Measurements from ENCODE around the gene RNF17.

RNF17 gene

GRCh38 chr13:24894277-24894971 lies 130.5 kb downstream of the RNF17 start:
- Histone ChIP-seq H3K27ac (no peak overlapping the region), H3K4me3 (no peak overlapping the region)
- DNase-seq (ENCODE audit: low spot score), result no peak
- TF ChIP-seq CTCF (IDR thresholded peaks at IDR 0.05), result no peak

GRCh38 chr13:24894972-24895300 lies 131.0 kb downstream of the RNF17 start:
- Histone ChIP-seq H3K4me3 (no peak overlapping the region), H3K27ac (no peak overlapping the region)
- no peak for DNase-seq (ENCODE audit: low spot score)
- no peak for TF ChIP-seq CTCF (IDR thresholded peaks at IDR 0.05)

- H3K4me3 ChIP-seq, result no peak overlapping the region
- DNase-seq (ENCODE audit: low spot score), result no peak
- no peak overlapping the region for H3K27ac ChIP-seq
- TF ChIP-seq CTCF (IDR thresholded peaks at IDR 0.05), result no peak
Observed at GRCh38 chr13:24896061-24896460, 132.1 kb downstream of the RNF17 start.

GRCh38 chr13:24897293-24897692 lies 133.3 kb downstream of the RNF17 start:
- Histone ChIP-seq H3K27ac (no peak overlapping the region), H3K4me3 (no peak overlapping the region)
- TF ChIP-seq CTCF (IDR thresholded peaks at IDR 0.05), result no peak
- no peak for DNase-seq (ENCODE audit: low spot score)

- DNase-seq (ENCODE audit: low spot score), result no peak
- TF ChIP-seq CTCF (IDR thresholded peaks at IDR 0.05), result no peak
- H3K4me3 ChIP-seq, result no peak overlapping the region
- no peak overlapping the region for H3K27ac ChIP-seq
Observed at GRCh38 chr13:24899601-24900000, 135.6 kb downstream of the RNF17 start.

- H3K4me3 ChIP-seq, result no peak overlapping the region
- no peak overlapping the region for H3K27ac ChIP-seq
- no peak for TF ChIP-seq CTCF (IDR thresholded peaks at IDR 0.05)
- no peak for DNase-seq (ENCODE audit: low spot score)
Observed at GRCh38 chr13:24900507-24900906, 136.5 kb downstream of the RNF17 start.

GRCh38 chr13:24905242-24905641 lies 141.3 kb downstream of the RNF17 start:
- no peak for TF ChIP-seq CTCF (IDR thresholded peaks at IDR 0.05)
- Histone ChIP-seq H3K4me3 (no peak overlapping the region), H3K27ac (no peak overlapping the region)
- no peak for DNase-seq (ENCODE audit: low spot score)

Data from coronary artery (tissue), 2 donors.